MM.1S (cell line): ENCODE data around the gene UBXN6.

Experiments used
- DNase-seq: peaks from one replicate; pipeline ENCODE4 v3.0.0-alpha.2; 2015
- H2AFZ ChIP-seq: fragments of 300-600 bp; sonication (generic); 2 replicates; pipeline ENCODE4 v1.6.0; 2016; ENCODE audit warnings: antibody characterized with exemption, low read length
- H3F3A ChIP-seq: fragments of 300-600 bp; sonication (generic); 2 replicates; pipeline ENCODE4 v1.6.1; 2016; ENCODE audit warnings: mild to moderate bottlenecking, antibody characterized with exemption, low read length, moderate library complexity, mixed read lengths; ENCODE audit not compliant: insufficient read depth
- H3K27ac ChIP-seq: fragments of 300-600 bp; sonication (generic); 2 replicates; pipeline ENCODE4 v1.5.1; 2016; ENCODE audit warnings: mild to moderate bottlenecking, low read length
- H3K27me3 ChIP-seq: fragments of 300-600 bp; sonication (generic); replicated peaks from 2 replicates; pipeline ENCODE4 v1.6.0; 2016; ENCODE audit warnings: low read length; ENCODE audit not compliant: insufficient read depth
- H3K36me3 ChIP-seq: fragments of 300-600 bp; sonication (generic); replicated peaks from 2 replicates; pipeline ENCODE4 v1.6.1; 2016; ENCODE audit warnings: mild to moderate bottlenecking, low read length, mixed read lengths; ENCODE audit not compliant: insufficient read depth
- H3K4me1 ChIP-seq: fragments of 300-600 bp; sonication (generic); 2 replicates; pipeline ENCODE4 v1.6.1; 2016; ENCODE audit warnings: low read length, mixed read lengths
- H3K4me2 ChIP-seq: fragments of 300-600 bp; sonication (generic); 2 replicates; pipeline ENCODE4 v1.6.0; 2016; ENCODE audit warnings: low read depth, low read length
- H3K4me3 ChIP-seq: fragments of 300-600 bp; sonication (generic); 2 replicates; pipeline ENCODE4 v1.5.1; 2016; ENCODE audit warnings: low read length, mixed read lengths
- H3K79me2 ChIP-seq: fragments of 300-600 bp; sonication (generic); 2 replicates; pipeline ENCODE4 v1.6.1; 2016; ENCODE audit warnings: mixed run types, low read length, mixed read lengths
- H3K9ac ChIP-seq: fragments of 300-600 bp; sonication (generic); 2 replicates; pipeline ENCODE4 v1.6.1; 2016; ENCODE audit warnings: low read length, mixed read lengths
- H3K9me2 ChIP-seq: fragments of 300-600 bp; sonication (generic); replicated peaks from 2 replicates; pipeline ENCODE4 v1.6.1; 2016; ENCODE audit warnings: mild to moderate bottlenecking, low read length, mixed read lengths; ENCODE audit not compliant: insufficient read depth
- H3K9me3 ChIP-seq: fragments of 300-600 bp; sonication (generic); replicated peaks from 2 replicates; pipeline ENCODE4 v1.6.1; 2016; ENCODE audit warnings: mild to moderate bottlenecking, low read length, mixed read lengths; ENCODE audit not compliant: insufficient read depth
- H4K20me1 ChIP-seq: fragments of 300-600 bp; sonication (generic); 2 replicates; pipeline ENCODE4 v1.6.1; 2016; ENCODE audit warnings: mild to moderate bottlenecking, low read length, moderate library complexity, mixed read lengths; ENCODE audit not compliant: insufficient read depth
- CTCF ChIP-seq: fragments of 300-600 bp; sonication (generic); IDR thresholded peaks from 2 replicates; pipeline ENCODE4 v1.5.1; 2016; ENCODE audit warnings: antibody characterized with exemption, low read length, mixed read lengths
- EZH2 ChIP-seq: fragments of 300-600 bp; sonication (generic); optimal IDR thresholded peaks from 2 replicates; pipeline ENCODE3; 2017; ENCODE audit warnings: low read depth, mild to moderate bottlenecking, antibody characterized with exemption, low read length, mixed read lengths
- EZH2phosphoT487 ChIP-seq: fragments of 300-600 bp; sonication (generic); IDR thresholded peaks from 2 replicates; pipeline ENCODE4 v1.6.1; 2018; ENCODE audit warnings: antibody characterized with exemption, low read length

UBXN6 gene

DNA sequence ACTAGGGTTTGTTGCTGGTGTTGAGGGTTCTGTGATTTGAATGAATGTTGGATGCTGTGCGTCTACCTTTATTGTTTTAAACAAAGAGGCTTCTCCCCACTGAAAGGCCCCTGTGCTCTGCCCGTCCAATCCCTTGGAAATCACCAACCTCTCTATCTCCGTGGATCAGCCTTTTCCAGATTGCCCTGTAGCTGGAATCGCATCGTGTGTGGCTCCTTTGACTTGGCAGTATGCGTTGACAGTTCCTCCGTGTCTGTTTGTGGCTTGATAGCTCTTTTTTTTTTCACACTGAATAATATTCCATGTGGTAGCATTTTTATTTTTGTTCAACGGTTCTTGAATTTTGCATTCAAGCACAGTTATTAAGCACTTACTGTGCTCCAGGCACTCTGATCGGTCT is 23.2 kb downstream of the UBXN6 start:
- H3K4me3 ChIP-seq: no peak overlapping the region
- DNase-seq: no peak
- no peaks in the 10 kb centered on the region for H3K9me2 ChIP-seq
- H3K9ac ChIP-seq: no peak overlapping the region
- H3K27me3 ChIP-seq: no peaks in the 10 kb centered on the region
- H3K4me1 ChIP-seq: no peaks in the 10 kb centered on the region
- H3K9me3 ChIP-seq: no peaks in the 10 kb centered on the region
- no peak for TF ChIP-seq EZH2
- no peak for TF ChIP-seq CTCF
- TF ChIP-seq EZH2phosphoT487: no peak
- H4K20me1 ChIP-seq: no peaks in the 10 kb centered on the region; the same call in 1 of the 2 replicates
- H3K4me2 ChIP-seq: no peak overlapping the region
- no peak overlapping the region for H3K27ac ChIP-seq
- H3F3A ChIP-seq: no peaks in the 10 kb centered on the region
- no peak overlapping the region for H2AFZ ChIP-seq
- peaks cover 26% of the 10 kb centered on the region for H3K36me3 ChIP-seq
- H3K79me2 ChIP-seq: peaks cover 15% of the 10 kb centered on the region

GRCh38 chr19:4432918-4433506 is 24.6 kb downstream of the UBXN6 start:
- Histone ChIP-seq H3F3A (no peaks in the 10 kb centered on the region), H3K4me1 (no peaks in the 10 kb centered on the region), H2AFZ (no peak overlapping the region), H4K20me1 (no peaks in the 10 kb centered on the region; the same call in 1 of the 2 replicates), H3K9me3 (no peaks in the 10 kb centered on the region), H3K4me3 (no peak overlapping the region), H3K27ac (no peak overlapping the region), H3K36me3 (peaks cover 31% of the 10 kb centered on the region), H3K9ac (no peak overlapping the region), H3K27me3 (no peaks in the 10 kb centered on the region), H3K4me2 (no peak overlapping the region), H3K9me2 (no peaks in the 10 kb centered on the region), H3K79me2 (peaks cover 16% of the 10 kb centered on the region)
- TF ChIP-seq CTCF (no peak), EZH2 (no peak), EZH2phosphoT487 (no peak)
- no peak for DNase-seq

- Histone ChIP-seq H3F3A (no peaks in the 10 kb centered on the region), H3K27ac (no peak overlapping the region), H3K4me3 (no peak overlapping the region), H3K4me2 (no peak overlapping the region), H4K20me1 (no peaks in the 10 kb centered on the region; the same call in 1 of the 2 replicates), H3K4me1 (no peaks in the 10 kb centered on the region), H3K36me3 (peaks cover 31% of the 10 kb centered on the region), H3K27me3 (no peaks in the 10 kb centered on the region), H3K9ac (no peak overlapping the region), H3K9me3 (no peaks in the 10 kb centered on the region), H2AFZ (no peak overlapping the region), H3K9me2 (no peaks in the 10 kb centered on the region), H3K79me2 (peaks cover 16% of the 10 kb centered on the region; the same call in 1 of the 2 replicates)
- no peak for TF ChIP-seq EZH2phosphoT487
- TF ChIP-seq EZH2: no peak
- TF ChIP-seq CTCF: no peak
- no peak for DNase-seq
Observed at GRCh38 chr19:4431808-4432674, 25.6 kb downstream of the UBXN6 start.
